Bronchial epithelial cell (primary cell): ENCODE data around the gene EDAR. TPM values are rescaled to one million over a fixed set of nuclear protein-coding genes. Genes with fewer than 3 reads are reported as not detected.

Experiments
- DNase-seq: peaks from one replicate; pipeline ENCODE4 v3.0.0-alpha.2; 2010; ENCODE audit warnings: low read depth
- FAIRE-seq: peaks from 2 replicates; lab custom pipeline; 2011; peaks lifted over from hg19 to GRCh38; lab: Jason Lieb, UNC
- H3K27me3 ChIP-seq: 2 replicates; pipeline ENCODE4 v1.5.1; 2011; ENCODE audit warnings: low read length; ENCODE audit not compliant: control insufficient read depth, insufficient read depth
- H3K36me3 ChIP-seq: 2 replicates; pipeline ENCODE4 v1.5.1; 2011; ENCODE audit warnings: low read length; ENCODE audit not compliant: control insufficient read depth, insufficient read depth
- H3K4me3 ChIP-seq: 2 replicates; pipeline ENCODE4 v1.5.1; 2011; ENCODE audit warnings: mild to moderate bottlenecking, low read depth, low read length, control low read depth
- total RNA-seq: library from RNA; depleted of rRNA; stranded (reverse); fragments of >200 nt; gene quantifications from 2 replicates; pipeline ENCODE4 v1.2.1, GENCODE V29; 2014
- TF ChIP-seq, protein P1 (sequence below): IDR thresholded peaks from 2 replicates; pipeline ENCODE4 v1.5.1; 2011; ENCODE audit warnings: mild to moderate bottlenecking, moderate library complexity, low read length, control low read depth, inconsistent platforms; ENCODE audit not compliant: insufficient read depth, severe bottlenecking

The EDAR gene
- total RNA-seq, 1 donor from 2014 or later: under 0.01 TPM

- no peaks in the 10 kb centered on the region for H3K27me3 ChIP-seq
- H3K4me3 ChIP-seq: no peak overlapping the region
- DNase-seq: peak; percentile 21
- TF ChIP-seq, protein P1, sequence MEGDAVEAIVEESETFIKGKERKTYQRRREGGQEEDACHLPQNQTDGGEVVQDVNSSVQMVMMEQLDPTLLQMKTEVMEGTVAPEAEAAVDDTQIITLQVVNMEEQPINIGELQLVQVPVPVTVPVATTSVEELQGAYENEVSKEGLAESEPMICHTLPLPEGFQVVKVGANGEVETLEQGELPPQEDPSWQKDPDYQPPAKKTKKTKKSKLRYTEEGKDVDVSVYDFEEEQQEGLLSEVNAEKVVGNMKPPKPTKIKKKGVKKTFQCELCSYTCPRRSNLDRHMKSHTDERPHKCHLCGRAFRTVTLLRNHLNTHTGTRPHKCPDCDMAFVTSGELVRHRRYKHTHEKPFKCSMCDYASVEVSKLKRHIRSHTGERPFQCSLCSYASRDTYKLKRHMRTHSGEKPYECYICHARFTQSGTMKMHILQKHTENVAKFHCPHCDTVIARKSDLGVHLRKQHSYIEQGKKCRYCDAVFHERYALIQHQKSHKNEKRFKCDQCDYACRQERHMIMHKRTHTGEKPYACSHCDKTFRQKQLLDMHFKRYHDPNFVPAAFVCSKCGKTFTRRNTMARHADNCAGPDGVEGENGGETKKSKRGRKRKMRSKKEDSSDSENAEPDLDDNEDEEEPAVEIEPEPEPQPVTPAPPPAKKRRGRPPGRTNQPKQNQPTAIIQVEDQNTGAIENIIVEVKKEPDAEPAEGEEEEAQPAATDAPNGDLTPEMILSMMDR: no peak
- no peaks in the 10 kb centered on the region for H3K36me3 ChIP-seq
- FAIRE-seq: no peak
Observed at GRCh38 chr2:108916796-108917421, 72.1 kb downstream of the EDAR start.

DNA sequence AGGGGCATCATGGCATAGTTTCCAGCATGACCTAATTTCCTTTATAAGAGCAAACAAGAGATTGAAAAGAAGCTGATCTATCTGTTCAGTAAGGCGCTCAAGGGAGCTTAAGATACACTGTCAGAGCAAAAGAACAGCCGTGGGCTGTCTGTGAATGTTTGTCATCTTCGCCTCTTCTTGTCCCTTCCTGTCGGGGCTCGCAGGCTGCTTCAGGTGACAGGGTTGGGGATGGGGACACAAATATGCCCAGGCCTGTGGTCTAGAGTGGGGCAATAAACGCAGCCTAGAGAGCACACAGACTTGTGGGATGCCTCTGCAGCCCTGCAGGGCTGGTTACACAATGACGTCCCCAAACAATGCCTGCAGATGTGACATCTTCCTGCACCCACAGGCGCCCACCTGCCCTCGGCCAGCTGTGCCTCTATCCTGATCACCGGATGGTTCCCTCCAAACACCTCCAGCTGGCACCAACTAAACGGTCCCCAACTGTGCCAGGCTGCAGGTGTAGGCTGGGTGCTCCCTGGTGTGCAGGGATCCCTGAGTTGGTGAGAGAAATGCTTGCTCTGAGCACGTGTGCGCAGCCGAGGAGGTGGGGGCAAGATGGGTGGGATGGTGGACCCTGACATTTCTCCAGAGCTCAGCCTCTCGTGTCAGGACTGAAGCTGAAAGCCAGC is 72.8 kb downstream of the EDAR start:
- Histone ChIP-seq H3K36me3 (no peaks in the 10 kb centered on the region), H3K4me3 (no peak overlapping the region), H3K27me3 (no peaks in the 10 kb centered on the region)
- TF ChIP-seq, protein P1: no peak
- FAIRE-seq: no peak
- DNase-seq: peak; percentile 30

DNA sequence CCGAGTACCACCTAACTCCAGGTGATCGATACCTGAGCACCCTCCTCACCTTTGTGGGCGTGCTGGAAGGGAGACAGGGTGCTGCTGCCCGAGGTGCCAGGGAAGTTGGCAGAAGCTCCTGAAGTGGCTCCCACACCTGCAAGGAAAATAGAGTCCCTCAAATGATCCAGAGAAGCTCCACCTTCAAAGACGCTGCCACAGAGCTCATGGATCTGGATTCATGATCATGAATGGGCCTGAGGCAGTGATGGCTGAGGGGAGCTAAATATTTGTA is 76.5 kb downstream of the EDAR start:
- Histone ChIP-seq H3K36me3 (no peaks in the 10 kb centered on the region), H3K4me3 (no peak overlapping the region), H3K27me3 (peaks cover 2% of the 10 kb centered on the region)
- FAIRE-seq (no peak), DNase-seq (no peak)
- TF ChIP-seq, protein P1: no peak

DNA sequence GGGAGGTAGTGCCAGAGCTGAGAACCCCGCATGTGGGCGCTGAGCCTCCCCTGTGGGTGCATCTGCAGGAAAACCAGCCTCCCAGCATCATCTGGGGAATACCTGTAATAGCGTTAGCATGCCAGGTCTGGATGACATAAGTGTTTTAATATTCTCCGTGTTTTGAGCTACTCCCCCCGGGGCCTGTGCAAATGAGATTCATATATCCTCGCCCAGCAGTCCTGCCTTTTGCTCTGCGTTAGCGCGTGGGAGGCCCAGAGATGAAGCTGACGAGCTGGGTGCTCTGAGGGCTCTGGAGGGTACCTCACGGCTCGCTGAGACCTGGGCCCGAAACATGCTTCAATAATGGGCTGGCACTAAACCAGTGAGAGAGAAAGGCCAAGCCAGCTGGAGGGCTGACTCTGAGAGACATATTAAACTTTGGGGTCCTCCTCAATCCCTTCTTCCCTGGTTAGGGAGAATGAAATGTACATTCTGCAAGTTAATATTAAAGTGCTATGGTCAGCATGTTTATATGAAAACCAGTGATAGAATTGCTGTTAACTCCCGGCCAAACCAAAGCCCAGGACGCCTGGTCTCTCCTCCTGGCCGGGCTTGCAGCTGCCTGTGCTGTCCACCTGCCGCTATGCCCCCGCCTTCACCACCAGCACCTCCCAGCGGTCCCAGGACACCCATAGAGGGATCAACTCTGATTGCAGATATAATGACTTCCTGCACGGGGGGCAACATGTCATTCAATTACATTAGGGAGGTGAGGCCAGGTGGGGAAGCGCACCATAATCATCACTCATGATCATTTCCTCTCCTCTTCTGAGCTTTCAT is 77.0 kb downstream of the EDAR start:
- H3K4me3 ChIP-seq: no peak overlapping the region
- H3K27me3 ChIP-seq: peaks cover 2% of the 10 kb centered on the region
- no peaks in the 10 kb centered on the region for H3K36me3 ChIP-seq
- FAIRE-seq (no peak), DNase-seq (no peak)
- TF ChIP-seq, protein P1: no peak

- H3K36me3 ChIP-seq: no peaks in the 10 kb centered on the region
- TF ChIP-seq, protein P1: no peak
- no peak for FAIRE-seq
- H3K4me3 ChIP-seq: no peak overlapping the region
- H3K27me3 ChIP-seq: peaks cover 2% of the 10 kb centered on the region
- DNase-seq: no peak
Observed at GRCh38 chr2:108911401-108911800, 77.6 kb downstream of the EDAR start.
